ENCODE data around the gene MYBPC3.

GRCh38 chr11:47366020-47366490 is 13.6 kb upstream of the MYBPC3 start:
- TF ChIP-seq, protein P1, sequence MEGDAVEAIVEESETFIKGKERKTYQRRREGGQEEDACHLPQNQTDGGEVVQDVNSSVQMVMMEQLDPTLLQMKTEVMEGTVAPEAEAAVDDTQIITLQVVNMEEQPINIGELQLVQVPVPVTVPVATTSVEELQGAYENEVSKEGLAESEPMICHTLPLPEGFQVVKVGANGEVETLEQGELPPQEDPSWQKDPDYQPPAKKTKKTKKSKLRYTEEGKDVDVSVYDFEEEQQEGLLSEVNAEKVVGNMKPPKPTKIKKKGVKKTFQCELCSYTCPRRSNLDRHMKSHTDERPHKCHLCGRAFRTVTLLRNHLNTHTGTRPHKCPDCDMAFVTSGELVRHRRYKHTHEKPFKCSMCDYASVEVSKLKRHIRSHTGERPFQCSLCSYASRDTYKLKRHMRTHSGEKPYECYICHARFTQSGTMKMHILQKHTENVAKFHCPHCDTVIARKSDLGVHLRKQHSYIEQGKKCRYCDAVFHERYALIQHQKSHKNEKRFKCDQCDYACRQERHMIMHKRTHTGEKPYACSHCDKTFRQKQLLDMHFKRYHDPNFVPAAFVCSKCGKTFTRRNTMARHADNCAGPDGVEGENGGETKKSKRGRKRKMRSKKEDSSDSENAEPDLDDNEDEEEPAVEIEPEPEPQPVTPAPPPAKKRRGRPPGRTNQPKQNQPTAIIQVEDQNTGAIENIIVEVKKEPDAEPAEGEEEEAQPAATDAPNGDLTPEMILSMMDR (IDR thresholded peaks at IDR 0.05; ENCODE audit: low read depth, low read length): no peak
- TF ChIP-seq MAX (IDR thresholded peaks at IDR 0.05; ENCODE audit: low read depth, low read length): no peak
- TF ChIP-seq POLR2A (IDR thresholded peaks at IDR 0.05; ENCODE audit: extremely low read depth, insufficient read length): no peak
- TF ChIP-seq MYC (IDR thresholded peaks at IDR 0.05; ENCODE audit: low read depth, low read length): no peak

Measured in NB4 (cell line).